H9 (cell line): ENCODE measurements around the gene C1QTNF7. TPM values are rescaled to one million over a fixed set of nuclear protein-coding genes. Genes with fewer than 3 reads are reported as not detected.
A peak's percentile ranks its signal among the peaks of the same experiment; 100 is the strongest.

ENCODE experiments used
- DNase-seq: peaks from one replicate; pipeline ENCODE4 v3.0.0-alpha.2; 2017
- H2AFZ ChIP-seq: one replicate; pipeline ENCODE4 v1.6.1; 2013; ENCODE audit warnings: mild to moderate bottlenecking, low read length, control low read depth, moderate library complexity
- H2AK5ac ChIP-seq: 2 replicates; pipeline ENCODE4 v1.6.1; 2013; ENCODE audit warnings: low read length, control low read depth, mixed read lengths; ENCODE audit not compliant: insufficient read length
- H2BK120ac ChIP-seq: one replicate; pipeline ENCODE4 v1.6.1; 2013; ENCODE audit warnings: low read depth, mild to moderate bottlenecking, low read length, control low read depth, inconsistent platforms; ENCODE audit not compliant: poor library complexity, severe bottlenecking
- H2BK12ac ChIP-seq: 2 replicates; pipeline ENCODE4 v1.6.1; 2013; ENCODE audit warnings: low read length, control low read depth, mixed read lengths, low read depth; ENCODE audit not compliant: insufficient read length
- H2BK15ac ChIP-seq: 2 replicates; pipeline ENCODE4 v1.6.1; 2013; ENCODE audit warnings: low read depth, low read length, control low read depth
- H2BK20ac ChIP-seq: one replicate; pipeline ENCODE4 v1.6.1; 2013; ENCODE audit warnings: low read depth, mild to moderate bottlenecking, low read length, control low read depth, inconsistent platforms; ENCODE audit not compliant: poor library complexity, severe bottlenecking
- H2BK5ac ChIP-seq: 2 replicates; pipeline ENCODE4 v1.6.1; 2013; ENCODE audit warnings: low read length, control low read depth, mixed read lengths; ENCODE audit not compliant: insufficient read length
- H3K14ac ChIP-seq: 2 replicates; pipeline ENCODE4 v1.6.1; 2013; ENCODE audit warnings: low read length, control low read depth; ENCODE audit not compliant: insufficient read depth
- H3K18ac ChIP-seq: 2 replicates; pipeline ENCODE4 v1.6.1; 2013; ENCODE audit warnings: low read depth, mild to moderate bottlenecking, mixed read lengths, low read length, control low read depth; ENCODE audit not compliant: insufficient read length
- H3K23ac ChIP-seq: 2 replicates; pipeline ENCODE4 v1.6.1; 2013; ENCODE audit warnings: low read length, control low read depth, mixed read lengths, low read depth; ENCODE audit not compliant: insufficient read length
- H3K23me2 ChIP-seq: 2 replicates; pipeline ENCODE4 v1.6.1; 2013; ENCODE audit warnings: low read depth, mild to moderate bottlenecking, mixed read lengths, low read length, control low read depth; ENCODE audit not compliant: insufficient read length, poor library complexity, severe bottlenecking
- H3K27ac ChIP-seq: 2 replicates; pipeline ENCODE4 v1.5.1; 2013; ENCODE audit warnings: low read length, control low read depth, mixed read lengths, low read depth; ENCODE audit not compliant: insufficient read length
- H3K27me3 ChIP-seq: 2 replicates; pipeline ENCODE4 v1.6.1; 2013; ENCODE audit warnings: low read length, control low read depth, inconsistent platforms; ENCODE audit not compliant: insufficient read depth
- H3K4ac ChIP-seq: 2 replicates; pipeline ENCODE4 v1.6.1; 2013; ENCODE audit warnings: low read depth, mild to moderate bottlenecking, control low read depth, inconsistent platforms, low read length, moderate library complexity
- H3K4me1 ChIP-seq: 2 replicates; pipeline ENCODE4 v1.6.1; 2013; ENCODE audit warnings: low read length, control low read depth, inconsistent platforms; ENCODE audit not compliant: insufficient read depth
- H3K4me2 ChIP-seq: 2 replicates; pipeline ENCODE4 v1.6.1; 2013; ENCODE audit warnings: low read length, control low read depth, mixed read lengths; ENCODE audit not compliant: insufficient read length, insufficient read depth
- H3K56ac ChIP-seq: 2 replicates; pipeline ENCODE4 v1.6.1; 2013; ENCODE audit warnings: low read depth, mild to moderate bottlenecking, mixed read lengths, low read length, control low read depth; ENCODE audit not compliant: insufficient read length
- H3K79me1 ChIP-seq: 2 replicates; pipeline ENCODE4 v1.6.1; 2013; ENCODE audit warnings: low read depth, mild to moderate bottlenecking, moderate library complexity, low read length, control low read depth, inconsistent platforms; ENCODE audit not compliant: insufficient read depth, poor library complexity, severe bottlenecking
- H3K79me2 ChIP-seq: 2 replicates; pipeline ENCODE4 v1.6.1; 2013; ENCODE audit warnings: low read length, control low read depth, inconsistent platforms; ENCODE audit not compliant: insufficient read depth
- H3K9ac ChIP-seq: 2 replicates; pipeline ENCODE4 v1.6.1; 2013; ENCODE audit warnings: low read length, control low read depth, mixed read lengths; ENCODE audit not compliant: insufficient read length; ENCODE audit errors: extremely low read depth
- H3K9me3 ChIP-seq: one replicate; pipeline ENCODE4 v1.6.1; 2013; ENCODE audit warnings: low read depth, low read length, inconsistent platforms; ENCODE audit not compliant: control insufficient read depth
- H3T11ph ChIP-seq: one replicate; pipeline ENCODE4 v1.6.1; 2013; ENCODE audit warnings: mild to moderate bottlenecking, low read length, control low read depth, inconsistent platforms
- H4K20me1 ChIP-seq: one replicate; pipeline ENCODE4 v1.6.1; 2013; ENCODE audit not compliant: control insufficient read depth, insufficient read length, insufficient read depth
- H4K5ac ChIP-seq: 2 replicates; pipeline ENCODE4 v1.6.1; 2013; ENCODE audit warnings: low read depth, mild to moderate bottlenecking, mixed read lengths, low read length, control low read depth; ENCODE audit not compliant: insufficient read length
- H4K8ac ChIP-seq: replicated peaks from 2 replicates; pipeline ENCODE4 v1.6.1; 2013; ENCODE audit warnings: low read length, control low read depth, mixed read lengths, low read depth; ENCODE audit not compliant: insufficient read length
- H4K91ac ChIP-seq: 2 replicates; pipeline ENCODE4 v1.6.1; 2013; ENCODE audit warnings: low read depth, mild to moderate bottlenecking, moderate library complexity, mixed read lengths, low read length, control low read depth; ENCODE audit not compliant: insufficient read length
- H3K27ac Mint-ChIP-seq, 3 experiments: 2 replicates in 2 of 3; 3 replicates in 1 of 3; pipeline ENCODE4 v1.8.0; 2020 to 2021; ENCODE audit warnings: mixed read lengths in 3 of 3, mild to moderate bottlenecking in 1 of 3, moderate library complexity in 1 of 3
- H3K27me3 Mint-ChIP-seq: 2 replicates; pipeline ENCODE4 v1.8.0; 2021; ENCODE audit warnings: low read depth, mild to moderate bottlenecking, moderate library complexity, mixed read lengths
- H3K36me3 Mint-ChIP-seq, 3 experiments: 2 replicates in 2 of 3; 3 replicates in 1 of 3; pipeline ENCODE4 v1.8.0; 2020 to 2021; ENCODE audit warnings: low read depth in 3 of 3, mixed read lengths in 3 of 3; ENCODE audit not compliant: insufficient read depth in 1 of 3
- H3K4me1 Mint-ChIP-seq, 2 experiments: 2 replicates each; pipeline ENCODE4 v1.8.0; 2020; ENCODE audit warnings: mixed read lengths in 2 of 2
- H3K4me3 Mint-ChIP-seq, 2 experiments: 2 replicates in 1 of 2; 3 replicates in 1 of 2; pipeline ENCODE4 v1.8.0; 2020 to 2021; ENCODE audit warnings: mild to moderate bottlenecking in 2 of 2, mixed read lengths in 2 of 2, moderate library complexity in 1 of 2
- H3K9me3 Mint-ChIP-seq, 2 experiments: 2 replicates in 1 of 2; 3 replicates in 1 of 2; pipeline ENCODE4 v1.8.0; 2020; ENCODE audit warnings: mild to moderate bottlenecking in 2 of 2, mixed read lengths in 2 of 2, moderate library complexity in 1 of 2
- CTCF ChIP-seq: fragments of 200-600 bp; sonication (generic); conservative IDR thresholded peaks from 3 replicates; pipeline ENCODE4 v1.8.0; 2021; ENCODE audit warnings: antibody characterized with exemption, mild to moderate bottlenecking
- WGBS: extraction: QIAGEN DNeasy Blood & Tissue Kit; methylation state at CpG from one replicate; pipeline ENCODE4 v1.1.7; 2013; ENCODE audit warnings: missing lambda C conversion rate, low lambda C conversion rate, mixed read lengths; ENCODE audit not compliant: insufficient read length; ENCODE audit errors: extremely low coverage; 5-methylcytosine and 5-hydroxymethylcytosine counted together
- total RNA-seq: library from RNA; stranded (reverse); gene quantifications from 2 replicates; pipeline ENCODE4 v1.2.1, GENCODE V29; 2021

Gene C1QTNF7
- total RNA-seq, 1 experiment from 2014 or later = not detected

- peak; percentile 76 for DNase-seq
- Histone ChIP-seq H3K9ac (no peak overlapping the region), H3K9me3 (no peaks in the 10 kb centered on the region), H2BK120ac (no peak overlapping the region), H2BK15ac (no peak overlapping the region), H3K23me2 (no peaks in the 10 kb centered on the region), H2BK20ac (no peak overlapping the region), H2BK12ac (no peak overlapping the region), H3K4me1 (peaks cover 4% of the 10 kb centered on the region; the same call in 1 of the 2 replicates), H3K27ac (no peak overlapping the region), H3K27me3 (no peaks in the 10 kb centered on the region), H2BK5ac (no peak overlapping the region), H4K91ac (no peak overlapping the region), H3K23ac (no peak overlapping the region), H3K79me1 (no peaks in the 10 kb centered on the region), H4K5ac (no peak overlapping the region), H4K20me1 (no peaks in the 10 kb centered on the region), H3K4ac (no peak overlapping the region), H2AK5ac (no peak overlapping the region), H3K79me2 (no peaks in the 10 kb centered on the region; the same call in 1 of the 2 replicates), H3K56ac (no peak overlapping the region), H3K18ac (no peak overlapping the region), H2AFZ (no peak overlapping the region), H3K4me2 (no peak overlapping the region), H3K14ac (no peak overlapping the region), H4K8ac (no peak overlapping the region), H3T11ph (no peak overlapping the region)
- peak; percentile 86 for TF ChIP-seq CTCF
- no peaks in the 10 kb centered on the region for H3K9me3 Mint-ChIP-seq
- H3K36me3 Mint-ChIP-seq = no peaks in the 10 kb centered on the region; a peak in 1 of 7 replicates
- H3K27me3 Mint-ChIP-seq = no peaks in the 10 kb centered on the region
- H3K4me3 Mint-ChIP-seq = no peak overlapping the region
- no peak overlapping the region for H3K27ac Mint-ChIP-seq
- H3K4me1 Mint-ChIP-seq = peaks cover 13 to 16% of the 10 kb centered on the region in 2 experiments
- no CpG with 5 or more reads among the region's 4 CpGs for WGBS
Measured at GRCh38 chr4:15396157-15396800, 31.6 kb upstream of the C1QTNF7 start.
